ENCODE data around the gene KLHDC3. TPM values are rescaled to one million over a fixed set of nuclear protein-coding genes. Genes with fewer than 3 reads are reported as not detected.
A peak's percentile ranks its signal among the peaks of the same experiment; 100 is the strongest.

The KLHDC3 gene
- total and polyA plus RNA-seq, 2 of the 8 experiments (the other 6 are each of a cell fraction or from before 2014, with no cell fraction given) = 181 to 203 TPM

- peak; percentile 72 for TF ChIP-seq KDM4A (IDR thresholded peaks at IDR 0.05; ENCODE audit: low read depth, low read length, severe bottlenecking)
- TF ChIP-seq CTBP2 (IDR thresholded peaks at IDR 0.05; ENCODE audit: borderline replicate concordance, insufficient read depth, insufficient read length, low read length) = peak; percentile 44
- no peak for TF ChIP-seq BCL11A (IDR thresholded peaks at IDR 0.05; ENCODE audit: low read depth in 2 of 2, low read length in 2 of 2)
- TF ChIP-seq SRF (IDR thresholded peaks at IDR 0.05; ENCODE audit: low read depth, low read length) = no peak
- TF ChIP-seq ASH2L (IDR thresholded peaks at IDR 0.05; ENCODE audit: low read length) = peak; percentile 64
- TF ChIP-seq MAFK (IDR thresholded peaks at IDR 0.05; ENCODE audit: low read depth, low read length) = no peak
- TF ChIP-seq SAP30 (IDR thresholded peaks at IDR 0.05; ENCODE audit: insufficient read depth, insufficient replicate concordance, low read length) = no peak
- TF ChIP-seq KDM1A (IDR thresholded peaks at IDR 0.05; ENCODE audit: borderline replicate concordance, low read length) = no peak
- TF ChIP-seq CBX8 (IDR thresholded peaks at IDR 0.05; ENCODE audit: borderline replicate concordance, low read depth, low read length) = no peak
- TF ChIP-seq TAF7 (optimal IDR thresholded peaks at IDR 0.05; ENCODE audit: borderline replicate concordance, low read depth, low read length) = no peak
- no peak for TF ChIP-seq CTCF (IDR thresholded peaks at IDR 0.05; ENCODE audit: control extremely low read depth in 1 of 3, insufficient read depth in 1 of 3, low read depth in 1 of 3, low read length in 3 of 3)
- no peak for TF ChIP-seq BRCA1 (IDR thresholded peaks at IDR 0.05; ENCODE audit: low read depth, low read length)
- TF ChIP-seq E2F6 (IDR thresholded peaks at IDR 0.05) = no peak
- TF ChIP-seq TBP (IDR thresholded peaks at IDR 0.05; ENCODE audit: low read depth, low read length) = peak; percentile 56; the same call in 1 of the 2 replicates
- TF ChIP-seq CEBPB (IDR thresholded peaks at IDR 0.05; ENCODE audit: low read depth, low read length) = no peak
- TF ChIP-seq YY1 (IDR thresholded peaks at IDR 0.05; ENCODE audit: low read depth, low read length) = peak; percentile 60; the same call in 1 of the 2 replicates
Measured at GRCh38 chr6:43053545-43054205, 39.6 kb downstream of the KLHDC3 start, which contains the start of gene CUL7 (continued).

Data from H1 (cell line).